Lower leg skin (tissue), 3 donors: Measurements from ENCODE around the gene PTPRN2.

Source experiments
- POLR2A ChIP-seq, 2 donors: fragments of 450-650 bp; IDR thresholded peaks; one replicate each; pipeline ENCODE4 v1.6.1; 2016 to 2017; ENCODE audit warnings: antibody characterized with exemption in 2 of 2, mild to moderate bottlenecking in 1 of 2, moderate library complexity in 1 of 2
- TF ChIP-seq, protein P1 (sequence below), 3 donors: fragments of 450-650 bp; IDR thresholded peaks; one replicate each; pipeline ENCODE4 v1.5.1; 2016; ENCODE audit warnings: antibody characterized with exemption in 3 of 3, mild to moderate bottlenecking in 3 of 3, moderate library complexity in 2 of 3

DNA sequence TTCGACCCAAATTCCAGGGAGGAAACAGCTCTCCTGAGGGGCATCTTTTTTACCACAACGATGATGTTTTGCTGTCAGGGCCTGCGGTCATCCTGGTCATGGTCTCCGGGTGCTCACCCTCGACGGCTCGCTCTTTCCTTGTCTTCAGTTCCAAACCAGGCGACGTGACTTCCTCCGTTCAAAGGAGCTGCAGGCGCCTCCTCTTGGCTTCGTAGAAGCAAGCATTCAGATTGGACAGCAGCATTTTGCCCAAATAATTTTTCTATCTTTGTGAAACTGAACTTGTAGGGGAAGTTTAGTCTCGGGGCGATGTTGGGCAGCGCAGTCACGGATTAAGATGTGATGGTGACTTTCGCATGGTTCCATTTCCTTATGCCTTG, 1042.0 kb downstream of the PTPRN2 start:
- TF ChIP-seq, protein P1, sequence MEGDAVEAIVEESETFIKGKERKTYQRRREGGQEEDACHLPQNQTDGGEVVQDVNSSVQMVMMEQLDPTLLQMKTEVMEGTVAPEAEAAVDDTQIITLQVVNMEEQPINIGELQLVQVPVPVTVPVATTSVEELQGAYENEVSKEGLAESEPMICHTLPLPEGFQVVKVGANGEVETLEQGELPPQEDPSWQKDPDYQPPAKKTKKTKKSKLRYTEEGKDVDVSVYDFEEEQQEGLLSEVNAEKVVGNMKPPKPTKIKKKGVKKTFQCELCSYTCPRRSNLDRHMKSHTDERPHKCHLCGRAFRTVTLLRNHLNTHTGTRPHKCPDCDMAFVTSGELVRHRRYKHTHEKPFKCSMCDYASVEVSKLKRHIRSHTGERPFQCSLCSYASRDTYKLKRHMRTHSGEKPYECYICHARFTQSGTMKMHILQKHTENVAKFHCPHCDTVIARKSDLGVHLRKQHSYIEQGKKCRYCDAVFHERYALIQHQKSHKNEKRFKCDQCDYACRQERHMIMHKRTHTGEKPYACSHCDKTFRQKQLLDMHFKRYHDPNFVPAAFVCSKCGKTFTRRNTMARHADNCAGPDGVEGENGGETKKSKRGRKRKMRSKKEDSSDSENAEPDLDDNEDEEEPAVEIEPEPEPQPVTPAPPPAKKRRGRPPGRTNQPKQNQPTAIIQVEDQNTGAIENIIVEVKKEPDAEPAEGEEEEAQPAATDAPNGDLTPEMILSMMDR (IDR thresholded peaks at IDR 0.05) = no peak
- TF ChIP-seq POLR2A (IDR thresholded peaks at IDR 0.05) = no peak
